Measurements from ENCODE around the gene CCNJ. TPM values are rescaled to one million over a fixed set of nuclear protein-coding genes. Genes with fewer than 3 reads are reported as not detected.

Gene CCNJ
- total and polyA plus RNA-seq, 8 donors = 1.5 to 3.8 (median 2.5) TPM

- Histone ChIP-seq H3K36me3 (no peaks in the 10 kb centered on the region), H3K27me3 (peaks cover 0 to 10% (median 2%) of the 10 kb centered on the region in 4 donors), H3K4me3 (peak overlapping the region in 3 of 4 donors; percentile 52 to 78 (median 66)), H3K4me1 (peaks cover 0 to 8% (median 0%) of the 10 kb centered on the region in 3 donors), H3K9me3 (no peaks in the 10 kb centered on the region), H3K27ac (peak overlapping the region; percentile 92 to 97 (median 96))
- no peak for DNase-seq
- TF ChIP-seq CTCF (IDR thresholded peaks at IDR 0.05) = no peak
- intact Hi-C loops (cut with DNase I) = no loop called here
- ATAC-seq = peak; percentile 45 to 68 (median 62)
- FAIRE-seq = peak; percentile 96
- WGBS, 2 donors = 28 to 31% methylated on average over 2 of the region's 2 CpGs
Measured at GRCh38 chr10:96089116-96089515, 45.7 kb downstream of the CCNJ start.

- Histone ChIP-seq H3K36me3 (no peaks in the 10 kb centered on the region), H3K4me3 (peak overlapping the region; percentile 51 to 78 (median 59)), H3K27ac (peak overlapping the region; percentile 92 to 97 (median 96)), H3K27me3 (peaks cover 0 to 12% (median 5%) of the 10 kb centered on the region in 4 donors), H3K4me1 (peaks cover 0 to 8% (median 0%) of the 10 kb centered on the region in 3 donors), H3K9me3 (no peaks in the 10 kb centered on the region)
- TF ChIP-seq CTCF (IDR thresholded peaks at IDR 0.05) = no peak
- WGBS, 2 donors = 1% methylated on average over 47 of the region's 47 CpGs
- intact Hi-C loops (cut with DNase I) = no loop called here
- ATAC-seq (peak; percentile 95 to 98 (median 98)), DNase-seq (peak; percentile 89 to 97 (median 94)), FAIRE-seq (no peak)
Measured at GRCh38 chr10:96089670-96090462, 46.5 kb downstream of the CCNJ start.

GRCh38 chr10:96090463-96090800, 47.0 kb downstream of the CCNJ start:
- DNase-seq = peak in 4 of 6 donors; percentile 3 to 28 (median 16)
- intact Hi-C loops (cut with DNase I) = no loop called here
- H3K9me3 ChIP-seq = no peaks in the 10 kb centered on the region
- peaks cover 0 to 8% (median 0%) of the 10 kb centered on the region in 3 donors for H3K4me1 ChIP-seq
- no peak for TF ChIP-seq CTCF (IDR thresholded peaks at IDR 0.05)
- FAIRE-seq = no peak
- WGBS, 2 donors = 70 to 71% methylated on average over 9 of the region's 9 CpGs
- no peaks in the 10 kb centered on the region for H3K36me3 ChIP-seq
- H3K4me3 ChIP-seq = peak overlapping the region; percentile 51 to 78 (median 59)
- no peak for ATAC-seq
- H3K27me3 ChIP-seq = peaks cover 0 to 13% (median 5%) of the 10 kb centered on the region in 4 donors
- peak overlapping the region; percentile 92 to 97 (median 96) for H3K27ac ChIP-seq

GRCh38 chr10:96092999-96093767, 49.8 kb downstream of the CCNJ start:
- ATAC-seq (no peak), FAIRE-seq (no peak), DNase-seq (no peak)
- Histone ChIP-seq H3K4me3 (no peak overlapping the region), H3K4me1 (peaks cover 0 to 8% (median 0%) of the 10 kb centered on the region in 3 donors), H3K36me3 (no peaks in the 10 kb centered on the region), H3K27ac (no peak overlapping the region), H3K27me3 (peaks cover 0 to 27% (median 5%) of the 10 kb centered on the region in 4 donors), H3K9me3 (no peaks in the 10 kb centered on the region)
- intact Hi-C loops (cut with DNase I) = no loop called here
- TF ChIP-seq CTCF (IDR thresholded peaks at IDR 0.05) = no peak
- WGBS, 2 donors = 57 to 60% methylated on average over 8 of the region's 8 CpGs

Data from pancreas (tissue), 10 donors.